ENCODE data around the gene MRFAP1. TPM values are rescaled to one million over a fixed set of nuclear protein-coding genes. Genes with fewer than 3 reads are reported as not detected.

Gene MRFAP1
- polyA plus RNA-seq, 1 experiment = 298 TPM

DNA sequence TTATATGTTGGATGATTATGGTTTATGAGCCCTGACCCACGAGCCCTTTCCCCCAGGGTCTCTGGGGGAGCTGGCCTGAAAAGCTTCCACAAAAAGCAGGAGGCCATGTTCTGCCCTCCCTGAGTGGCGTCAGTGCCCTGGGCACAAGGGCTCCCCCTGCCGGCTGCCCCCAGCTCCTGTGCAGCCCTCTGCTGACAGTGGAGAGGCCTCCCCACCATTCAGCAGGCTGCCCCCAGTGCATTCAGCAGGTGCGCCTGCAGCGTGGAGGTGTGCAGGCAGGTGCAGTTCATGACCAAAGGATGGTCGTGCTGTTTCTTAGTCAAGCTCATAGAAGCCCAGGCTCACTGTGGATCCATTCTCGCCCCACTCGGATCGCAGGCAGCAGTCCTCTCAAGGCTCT lies 40.7 kb downstream of the MRFAP1 start:
- Histone ChIP-seq H3K4me3 (ENCODE audit: low read depth, low read length) (no peak overlapping the region), H3K9me3 (ENCODE audit: control insufficient read depth, insufficient read depth, low read length) (no peaks in the 10 kb centered on the region; the same call in none of the 2 replicates), H3K27me3 (ENCODE audit: control insufficient read depth, insufficient read depth, low read length) (no peaks in the 10 kb centered on the region), H3K27ac (ENCODE audit: low read depth, low read length) (no peak overlapping the region)
- POLR2A ChIA-PET = no interaction called here
- no peak for DNase-seq (ENCODE audit: low read depth, low spot score)
- CTCF ChIA-PET = no interaction called here
- TF ChIP-seq, protein P1, sequence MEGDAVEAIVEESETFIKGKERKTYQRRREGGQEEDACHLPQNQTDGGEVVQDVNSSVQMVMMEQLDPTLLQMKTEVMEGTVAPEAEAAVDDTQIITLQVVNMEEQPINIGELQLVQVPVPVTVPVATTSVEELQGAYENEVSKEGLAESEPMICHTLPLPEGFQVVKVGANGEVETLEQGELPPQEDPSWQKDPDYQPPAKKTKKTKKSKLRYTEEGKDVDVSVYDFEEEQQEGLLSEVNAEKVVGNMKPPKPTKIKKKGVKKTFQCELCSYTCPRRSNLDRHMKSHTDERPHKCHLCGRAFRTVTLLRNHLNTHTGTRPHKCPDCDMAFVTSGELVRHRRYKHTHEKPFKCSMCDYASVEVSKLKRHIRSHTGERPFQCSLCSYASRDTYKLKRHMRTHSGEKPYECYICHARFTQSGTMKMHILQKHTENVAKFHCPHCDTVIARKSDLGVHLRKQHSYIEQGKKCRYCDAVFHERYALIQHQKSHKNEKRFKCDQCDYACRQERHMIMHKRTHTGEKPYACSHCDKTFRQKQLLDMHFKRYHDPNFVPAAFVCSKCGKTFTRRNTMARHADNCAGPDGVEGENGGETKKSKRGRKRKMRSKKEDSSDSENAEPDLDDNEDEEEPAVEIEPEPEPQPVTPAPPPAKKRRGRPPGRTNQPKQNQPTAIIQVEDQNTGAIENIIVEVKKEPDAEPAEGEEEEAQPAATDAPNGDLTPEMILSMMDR (IDR thresholded peaks at IDR 0.05; ENCODE audit: low read depth, low read length) = no peak

DNA sequence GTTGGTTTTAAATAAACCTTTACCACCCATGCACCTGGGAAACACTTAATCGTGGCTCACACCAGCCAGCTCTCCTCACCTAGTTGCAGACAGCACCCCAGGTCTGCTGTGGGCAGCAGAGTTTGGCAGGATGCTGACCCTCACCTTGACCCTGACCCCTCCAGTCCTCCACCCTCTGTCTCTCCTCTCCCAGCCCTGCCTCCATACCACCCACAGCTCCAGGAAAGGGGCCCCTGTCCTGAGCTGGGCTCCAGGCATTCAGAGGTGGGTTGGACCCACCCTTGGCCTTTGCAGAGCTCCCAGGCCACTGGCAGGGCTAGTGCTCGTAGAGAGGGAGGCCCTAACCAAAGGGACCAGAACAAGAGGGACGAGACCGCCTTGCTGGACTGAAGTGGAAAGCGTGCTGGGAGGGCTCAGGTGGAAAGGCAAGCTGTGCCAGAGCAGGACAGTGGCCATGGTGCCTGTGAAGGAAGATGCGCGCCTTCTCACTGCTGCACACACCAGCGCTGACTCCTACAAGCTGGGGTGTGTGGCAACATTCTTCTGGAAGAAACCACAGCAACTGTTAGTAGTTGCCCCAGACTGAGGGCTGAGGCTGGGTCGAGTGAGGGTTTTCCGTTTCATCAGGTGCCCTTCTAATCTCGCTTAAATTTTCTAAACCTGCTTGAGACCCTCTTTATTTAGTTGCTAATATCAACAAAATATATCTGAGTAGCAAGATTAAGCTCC lies 42.5 kb downstream of the MRFAP1 start:
- POLR2A ChIA-PET = interaction anchor here (0.6 to 1.0 kb wide), 2 partner anchors 10 to 34 kb away, joined by 5 to 9 read pairs; no protein-coding TSS in a partner anchor
- CTCF ChIA-PET = interaction anchor here (0.5 to 0.8 kb wide), 4 partner anchors 8 to 43 kb away, joined by 3 to 6 read pairs (median 4); partner anchors contain the start of gene MRFAP1
- Histone ChIP-seq H3K27me3 (ENCODE audit: control insufficient read depth, insufficient read depth, low read length) (no peaks in the 10 kb centered on the region), H3K4me3 (ENCODE audit: low read depth, low read length) (no peak overlapping the region), H3K9me3 (ENCODE audit: control insufficient read depth, insufficient read depth, low read length) (peaks cover 8% of the 10 kb centered on the region), H3K27ac (ENCODE audit: low read depth, low read length) (no peak overlapping the region)
- no peak for DNase-seq (ENCODE audit: low read depth, low spot score)
- TF ChIP-seq, protein P1 (IDR thresholded peaks at IDR 0.05; ENCODE audit: low read depth, low read length) = no peak

DNA sequence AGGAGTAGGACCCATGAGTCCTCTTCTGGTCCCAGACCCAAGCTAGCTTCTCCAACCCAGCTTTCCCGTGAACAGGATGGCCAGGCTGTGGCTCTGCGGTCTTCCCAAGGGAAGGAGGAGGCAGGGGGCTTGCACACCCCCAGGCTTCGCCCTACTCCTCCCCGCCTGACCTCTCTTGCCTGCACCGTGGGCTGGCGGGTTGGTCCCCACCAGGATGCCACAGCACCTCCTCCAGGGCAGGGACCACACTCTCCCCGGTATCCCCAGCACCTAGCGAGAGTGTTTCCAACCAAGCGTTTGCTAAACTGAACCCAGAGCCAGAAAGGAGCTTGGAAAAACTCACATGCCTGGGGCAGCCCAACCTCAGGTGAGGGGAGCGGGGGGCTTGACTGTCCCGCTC lies 44.2 kb downstream of the MRFAP1 start:
- TF ChIP-seq, protein P1 (IDR thresholded peaks at IDR 0.05; ENCODE audit: low read depth, low read length) = no peak
- DNase-seq (ENCODE audit: low read depth, low spot score) = no peak
- no peak overlapping the region for H3K27ac ChIP-seq (ENCODE audit: low read depth, low read length)
- ChIA-PET POLR2A (no interaction called here), CTCF (no interaction called here)
- peaks cover 9% of the 10 kb centered on the region for H3K9me3 ChIP-seq (ENCODE audit: control insufficient read depth, insufficient read depth, low read length)
- no peak overlapping the region for H3K4me3 ChIP-seq (ENCODE audit: low read depth, low read length)
- H3K27me3 ChIP-seq (ENCODE audit: control insufficient read depth, insufficient read depth, low read length) = no peaks in the 10 kb centered on the region

DNA sequence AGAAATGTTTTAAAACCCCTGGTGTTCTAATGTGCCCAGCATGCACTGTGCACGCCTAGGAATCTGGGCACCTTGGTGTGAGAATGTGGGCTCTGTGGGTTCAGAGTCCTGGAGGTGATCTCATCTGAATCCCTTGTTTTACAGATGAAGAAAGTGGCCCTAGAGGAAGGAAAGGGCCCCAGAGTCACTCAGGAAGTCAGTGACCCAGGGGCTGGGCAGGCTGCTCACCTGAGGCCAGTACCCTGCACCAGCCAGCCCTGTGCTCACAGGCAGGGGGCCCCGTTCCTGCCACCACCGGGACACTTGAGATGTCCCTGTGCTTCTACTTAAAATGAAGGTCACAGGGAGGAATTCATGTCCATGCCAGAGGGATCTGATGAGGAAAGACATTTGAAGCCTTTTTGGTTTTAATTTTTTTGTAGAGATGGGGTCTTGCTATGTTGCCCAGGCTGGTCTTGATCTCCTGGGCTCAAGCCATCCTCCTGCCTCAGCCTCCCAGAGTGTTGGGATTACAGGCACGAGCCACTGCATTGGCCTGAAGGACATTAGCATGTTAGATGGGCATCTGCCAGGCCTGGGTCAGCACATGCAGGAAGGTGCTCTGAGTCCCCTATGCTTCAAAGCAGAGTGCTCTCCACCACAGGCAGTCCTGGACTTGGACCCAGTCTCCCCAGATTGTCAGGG lies 45.8 kb downstream of the MRFAP1 start:
- TF ChIP-seq, protein P1 (IDR thresholded peaks at IDR 0.05; ENCODE audit: low read depth, low read length) = no peak
- H3K9me3 ChIP-seq (ENCODE audit: control insufficient read depth, insufficient read depth, low read length) = peaks cover 9% of the 10 kb centered on the region
- H3K27ac ChIP-seq (ENCODE audit: low read depth, low read length) = no peak overlapping the region
- POLR2A ChIA-PET = no interaction called here
- no peak overlapping the region for H3K4me3 ChIP-seq (ENCODE audit: low read depth, low read length)
- CTCF ChIA-PET = no interaction called here
- no peak for DNase-seq (ENCODE audit: low read depth, low spot score)
- no peaks in the 10 kb centered on the region for H3K27me3 ChIP-seq (ENCODE audit: control insufficient read depth, insufficient read depth, low read length)
